HEK293T (cell line): Measurements from ENCODE around the gene PLEKHM2.

Experiments
- ARNT ChIP-seq: fragments of 450-650 bp; IDR thresholded peaks from 2 replicates; pipeline ENCODE4 v1.6.1; 2017; ENCODE audit warnings: mild to moderate bottlenecking
- BHLHE40 ChIP-seq: fragments of 450-650 bp; IDR thresholded peaks from 2 replicates; pipeline ENCODE4 v1.6.1; 2016; ENCODE audit warnings: mild to moderate bottlenecking, moderate library complexity, borderline replicate concordance
- FOXA1 ChIP-seq: fragments of 450-650 bp; IDR thresholded peaks from 2 replicates; pipeline ENCODE4 v1.6.1; 2016; ENCODE audit warnings: mild to moderate bottlenecking
- FOXM1 ChIP-seq: fragments of 450-650 bp; IDR thresholded peaks from 2 replicates; pipeline ENCODE4 v1.6.1; 2017; ENCODE audit warnings: mild to moderate bottlenecking, borderline replicate concordance
- HDGF ChIP-seq: fragments of 450-650 bp; IDR thresholded peaks from 2 replicates; pipeline ENCODE4 v1.6.1; 2017; ENCODE audit warnings: antibody characterized with exemption, borderline replicate concordance
- LEF1 ChIP-seq: fragments of 450-650 bp; IDR thresholded peaks from 2 replicates; pipeline ENCODE4 v1.6.1; 2017; ENCODE audit warnings: mild to moderate bottlenecking, borderline replicate concordance
- NFRKB ChIP-seq: fragments of 450-650 bp; IDR thresholded peaks from 2 replicates; pipeline ENCODE4 v1.6.1; 2016; ENCODE audit warnings: mild to moderate bottlenecking, moderate library complexity
- SUZ12 ChIP-seq: fragments of 450-650 bp; IDR thresholded peaks from 2 replicates; pipeline ENCODE4 v1.6.1; 2016; ENCODE audit warnings: mild to moderate bottlenecking
- TARDBP ChIP-seq: fragments of 450-650 bp; IDR thresholded peaks from 2 replicates; pipeline ENCODE4 v1.6.1; 2016
- TF ChIP-seq, protein P1 (sequence below): fragments of 450-650 bp; IDR thresholded peaks from 2 replicates; pipeline ENCODE4 v1.6.1; 2016

DNA sequence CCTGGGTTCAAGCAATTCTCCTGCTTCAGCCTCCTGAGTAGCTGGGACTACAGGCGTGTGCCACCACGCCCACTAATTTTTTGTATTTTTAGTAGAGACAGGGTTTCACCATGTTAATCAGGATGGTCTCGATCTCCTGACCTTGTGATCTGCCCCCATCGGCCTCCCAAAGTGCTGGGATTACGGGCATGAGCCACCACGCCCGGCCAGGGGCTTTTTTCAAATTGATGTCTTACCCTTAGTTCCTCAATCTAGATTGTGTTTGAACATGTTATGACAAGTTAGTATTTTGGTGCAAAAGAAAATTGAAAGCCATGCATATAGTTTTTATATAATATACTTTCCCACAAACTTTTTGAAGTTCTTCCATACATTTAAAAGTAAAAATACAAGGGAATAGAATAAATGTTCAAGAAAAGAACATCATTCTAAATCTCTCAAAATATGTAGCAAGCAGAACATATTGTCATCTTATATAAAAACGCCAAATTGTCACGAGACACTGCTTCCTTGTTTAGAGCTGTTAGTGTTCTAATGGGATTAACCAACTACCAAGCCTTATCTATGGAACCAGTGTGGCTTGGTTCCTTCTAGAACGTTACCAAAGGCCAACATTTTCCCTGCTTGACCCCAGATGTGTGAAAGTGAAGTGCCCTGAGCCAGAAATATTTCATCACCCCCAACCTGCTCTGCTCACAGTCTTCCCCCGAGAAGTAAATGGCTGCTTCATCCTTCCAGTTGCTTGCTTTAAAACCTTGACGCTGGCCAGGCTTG is 9.5 kb upstream of the PLEKHM2 start:
- TF ChIP-seq FOXM1 (no peak), FOXA1 (no peak), SUZ12 (no peak), BHLHE40 (no peak), HDGF (no peak), TARDBP (no peak), NFRKB (no peak), LEF1 (no peak), ARNT (no peak)
- TF ChIP-seq, protein P1, sequence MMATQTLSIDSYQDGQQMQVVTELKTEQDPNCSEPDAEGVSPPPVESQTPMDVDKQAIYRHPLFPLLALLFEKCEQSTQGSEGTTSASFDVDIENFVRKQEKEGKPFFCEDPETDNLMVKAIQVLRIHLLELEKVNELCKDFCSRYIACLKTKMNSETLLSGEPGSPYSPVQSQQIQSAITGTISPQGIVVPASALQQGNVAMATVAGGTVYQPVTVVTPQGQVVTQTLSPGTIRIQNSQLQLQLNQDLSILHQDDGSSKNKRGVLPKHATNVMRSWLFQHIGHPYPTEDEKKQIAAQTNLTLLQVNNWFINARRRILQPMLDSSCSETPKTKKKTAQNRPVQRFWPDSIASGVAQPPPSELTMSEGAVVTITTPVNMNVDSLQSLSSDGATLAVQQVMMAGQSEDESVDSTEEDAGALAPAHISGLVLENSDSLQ, result no peak
